HL-60/S4 treated with phorbol 12-myristate 13-acetate at 8.2 ng/mL for 4 days and 3 days (cell line): ENCODE measurements around the gene CYRIA.

ENCODE experiments used
- in situ Hi-C: fragments of 300-500 bp; cut with MboI; formaldehyde crosslinking; loops from 2 replicates; pipeline ENCODE4 v1.15.0; 2022; ENCODE audit warnings: low sequenced_read_pairs

Gene CYRIA

GRCh38 chr2:16665748-16666448 lies at the start of gene CYRIA:
Gene CYRIA (minus strand): TSS chr2:16665834. CDS start chr2:16588119, 77,715 bp downstream.
- in situ Hi-C loops, result no loop called here

DNA sequence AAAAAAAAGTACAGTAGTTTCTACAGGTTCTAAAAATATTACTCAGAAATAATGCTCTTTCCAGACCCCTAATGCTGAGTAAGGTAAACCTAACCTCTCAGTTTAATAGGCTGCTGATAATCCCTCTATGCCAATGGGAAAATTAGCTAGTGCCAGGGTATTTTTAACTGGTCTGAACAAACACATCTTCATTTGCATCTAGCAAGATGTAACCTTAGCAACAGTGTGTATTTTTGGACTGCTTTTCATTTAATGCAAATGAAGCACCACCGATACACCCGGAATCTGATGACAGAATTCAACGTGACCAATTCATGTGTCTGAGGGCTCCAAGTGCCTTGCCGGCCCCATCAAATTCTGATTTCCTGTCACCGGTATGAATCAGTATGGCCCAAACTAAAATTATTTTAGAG lies 47.4 kb upstream of the CYRIA start:
- in situ Hi-C loops, result no loop called here

DNA sequence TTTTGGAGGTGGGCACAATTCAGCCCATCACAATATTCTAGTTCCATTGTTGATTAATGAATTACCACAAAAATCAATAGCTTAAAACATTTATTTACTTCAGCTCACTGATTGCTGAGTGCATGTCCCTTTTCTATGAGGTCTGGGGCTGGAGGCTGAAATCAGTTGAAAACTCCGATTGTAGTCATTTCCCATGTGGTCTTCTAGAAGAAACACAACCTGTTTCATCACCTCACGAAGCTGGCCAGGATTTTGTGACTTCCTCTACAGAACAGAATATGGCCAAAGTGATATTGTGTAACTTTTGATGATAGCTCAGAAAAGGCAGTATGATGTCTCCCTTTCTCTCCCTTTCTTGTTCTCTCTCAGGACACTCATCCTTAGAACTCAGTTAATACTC lies 44.1 kb upstream of the CYRIA start:
- in situ Hi-C loops, result no loop called here

GRCh38 chr2:16708173-16708572 lies 42.5 kb upstream of the CYRIA start:
- in situ Hi-C loops, result no loop called here

DNA sequence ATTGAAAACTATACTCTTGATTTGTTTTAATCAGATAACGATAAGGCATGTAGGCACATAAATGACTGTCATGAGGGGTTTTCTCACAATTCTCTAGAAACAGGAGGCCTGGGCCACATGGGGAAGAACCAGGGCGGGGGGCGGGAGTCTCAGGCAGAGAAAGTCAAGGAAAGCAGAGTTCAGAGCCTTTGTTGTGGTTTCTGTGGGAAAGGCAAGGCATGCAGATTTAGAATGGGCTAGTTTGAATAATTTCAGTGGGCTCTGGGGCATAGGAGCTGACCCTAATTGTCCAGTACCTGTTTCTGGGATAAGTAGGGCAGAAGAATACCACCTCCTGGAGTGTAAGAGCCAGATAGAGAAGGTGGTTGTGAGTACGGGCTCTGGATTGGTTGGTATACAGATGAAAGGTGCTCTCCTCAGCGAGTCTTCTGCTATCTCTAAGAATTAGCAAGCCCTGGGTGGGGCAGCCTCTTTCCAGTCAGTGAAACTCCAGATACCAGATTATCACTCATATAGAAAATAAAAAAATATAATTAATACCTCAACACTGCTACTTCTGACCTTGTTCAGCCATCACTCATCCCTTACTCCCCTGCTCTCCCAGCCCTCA lies 41.5 kb upstream of the CYRIA start:
- in situ Hi-C loops, result no loop called here

GRCh38 chr2:16700551-16701259 lies 35.1 kb upstream of the CYRIA start:
- in situ Hi-C loops, result no loop called here

GRCh38 chr2:16693854-16694253 lies 28.2 kb upstream of the CYRIA start:
- in situ Hi-C loops, result no loop called here

GRCh38 chr2:16691261-16691660 lies 25.6 kb upstream of the CYRIA start:
- in situ Hi-C loops, result no loop called here

DNA sequence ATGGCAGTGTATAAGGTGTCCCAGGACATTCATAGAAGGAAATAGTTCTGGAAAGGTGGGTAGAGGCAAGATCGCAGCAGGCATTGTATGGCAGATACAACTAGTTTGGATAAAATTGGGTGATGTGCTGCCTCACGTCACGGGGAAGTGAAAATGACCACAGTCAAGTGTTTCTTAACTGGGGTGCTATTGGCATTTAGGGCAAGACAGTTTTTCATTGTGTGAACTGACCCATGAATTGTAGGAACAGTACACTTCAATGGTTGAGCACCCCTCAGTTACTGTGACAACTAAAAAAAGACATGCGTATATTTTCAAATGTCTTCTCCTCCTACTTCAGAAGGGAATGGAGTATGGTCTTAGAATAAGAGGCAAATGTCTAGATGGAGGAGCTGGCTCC lies 22.3 kb upstream of the CYRIA start:
- in situ Hi-C loops, result no loop called here

- in situ Hi-C loops, result no loop called here
Observed at GRCh38 chr2:16687222-16687621, 21.6 kb upstream of the CYRIA start.

DNA sequence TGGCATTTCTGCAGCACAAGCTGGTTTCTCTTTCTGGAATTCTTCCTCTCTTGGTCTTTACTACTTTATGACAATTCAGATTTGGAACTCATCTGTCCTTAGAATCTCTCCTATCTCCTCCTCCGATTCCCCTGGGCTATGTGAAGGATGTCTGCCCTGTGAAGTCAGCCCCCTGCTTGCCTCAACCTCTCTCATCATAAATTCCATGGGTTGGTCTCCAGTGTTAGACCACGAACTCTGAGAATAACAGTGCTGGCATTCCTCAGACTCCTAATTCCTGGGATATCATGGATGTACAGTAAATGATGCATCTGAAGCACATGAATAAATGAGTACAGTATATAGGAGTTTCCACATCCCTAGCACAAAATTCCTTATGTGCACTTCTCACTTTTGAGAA lies 21.0 kb upstream of the CYRIA start:
- in situ Hi-C loops, result no loop called here

DNA sequence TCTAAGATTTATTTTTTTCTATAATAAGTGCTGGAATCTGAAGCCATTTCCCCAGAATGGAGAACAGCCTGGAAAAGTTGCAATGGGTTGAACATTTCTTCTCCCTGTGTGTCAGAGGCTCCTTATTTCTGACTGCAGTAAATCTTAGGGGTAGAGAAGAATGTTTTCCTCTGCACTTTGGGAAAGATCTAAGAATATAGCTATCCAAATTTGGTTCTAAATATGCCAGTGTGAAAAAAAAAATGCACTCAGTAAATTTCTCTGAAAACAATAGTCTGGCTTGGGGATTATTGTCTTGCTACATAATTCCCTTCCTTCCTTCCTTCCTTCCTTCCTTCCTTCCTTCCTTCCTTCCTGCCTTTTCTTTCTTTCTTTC lies 19.7 kb upstream of the CYRIA start:
- in situ Hi-C loops, result no loop called here

- in situ Hi-C loops, result no loop called here
Observed at GRCh38 chr2:16684676-16685339, 19.2 kb upstream of the CYRIA start.

DNA sequence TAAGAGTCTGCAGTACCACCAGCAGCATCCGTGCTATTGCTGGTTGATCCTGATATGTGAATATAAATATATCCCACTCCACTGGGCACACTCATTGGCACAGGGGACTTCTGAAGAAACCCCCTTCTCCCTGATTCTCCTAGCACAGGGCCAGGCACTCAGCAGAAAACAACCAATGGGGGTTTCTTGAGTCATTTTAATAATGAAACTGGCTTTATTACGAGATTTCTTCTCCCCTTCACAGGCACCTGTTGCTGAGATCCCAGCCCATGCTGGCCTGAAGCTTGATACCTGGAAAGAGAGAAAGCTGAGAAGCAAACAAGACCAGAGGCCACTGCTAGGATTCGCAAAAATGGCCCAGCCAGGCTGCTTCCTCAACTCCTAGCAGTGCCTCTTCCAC lies 17.9 kb upstream of the CYRIA start:
- in situ Hi-C loops, result no loop called here

DNA sequence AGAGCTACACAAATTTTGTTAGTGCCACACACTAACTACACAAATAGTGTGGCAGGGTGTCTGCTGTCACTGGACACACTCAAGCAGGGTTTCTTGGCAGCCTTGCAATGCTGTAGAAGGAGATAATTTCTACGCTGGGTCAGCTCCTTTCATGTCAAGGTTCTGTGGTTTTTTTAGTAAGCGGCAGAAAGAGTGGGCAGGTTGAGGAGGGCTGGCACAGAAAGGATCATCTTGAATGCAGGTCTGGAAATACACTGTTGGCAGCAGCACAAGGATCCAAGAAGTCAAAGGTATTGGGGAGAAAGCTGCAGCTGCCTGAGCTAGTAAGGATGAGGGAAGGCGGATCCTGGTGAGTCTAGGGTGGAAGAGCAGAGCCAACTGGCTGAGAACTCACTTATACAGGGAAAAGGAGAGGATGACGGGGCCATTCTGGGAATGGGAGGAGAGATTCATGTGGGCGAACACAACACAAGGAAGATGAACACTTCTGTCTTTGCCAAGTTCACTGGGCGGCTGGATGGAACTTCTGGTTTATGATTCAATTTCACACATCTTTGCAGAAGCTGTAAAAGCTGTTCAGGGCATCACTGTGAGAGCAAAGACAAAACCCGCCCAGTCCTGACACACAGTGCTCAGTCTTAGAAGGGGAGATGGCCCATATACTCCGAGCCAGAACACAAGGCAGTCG lies 16.9 kb upstream of the CYRIA start:
- in situ Hi-C loops, result no loop called here

DNA sequence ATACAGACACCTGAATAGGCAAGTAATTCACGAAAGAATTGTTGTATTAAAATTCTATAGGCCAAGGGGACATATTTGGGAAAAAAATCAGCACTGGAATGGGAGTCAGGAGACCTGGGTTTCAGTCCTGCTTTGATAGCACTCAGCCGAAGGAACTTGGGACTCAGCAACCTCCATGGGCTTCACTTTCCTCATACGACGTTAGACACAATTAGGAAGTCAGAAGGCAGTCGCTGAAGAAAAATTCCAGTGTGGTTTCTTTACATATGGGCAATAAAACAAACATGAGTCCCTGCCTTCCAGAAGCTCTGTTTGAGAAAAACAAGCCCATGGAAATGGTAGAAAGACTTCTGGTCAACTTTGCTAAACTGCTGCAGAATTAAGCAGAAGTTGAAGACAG lies 15.1 kb upstream of the CYRIA start:
- in situ Hi-C loops, result no loop called here

DNA sequence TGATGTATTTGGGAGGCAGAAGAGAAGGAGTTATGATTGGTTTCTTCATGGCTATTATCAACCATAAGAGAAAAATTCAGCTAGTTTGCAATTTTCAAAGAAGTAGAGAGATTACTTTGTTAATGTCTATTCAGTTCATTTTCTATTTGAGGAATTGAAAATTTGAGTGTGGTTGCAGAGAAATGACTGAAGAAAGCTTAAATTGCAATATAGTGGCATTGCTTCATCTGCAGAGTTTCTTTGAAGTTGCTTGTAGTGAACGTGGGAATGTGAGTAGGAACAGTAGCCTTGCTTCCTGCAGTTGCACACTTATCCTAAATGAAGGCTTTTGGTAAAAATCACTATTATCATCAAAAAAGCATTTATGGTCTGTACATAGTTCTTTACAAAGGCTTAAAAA lies 14.7 kb upstream of the CYRIA start:
- in situ Hi-C loops, result no loop called here

GRCh38 chr2:16678964-16679363 lies 13.3 kb upstream of the CYRIA start:
- in situ Hi-C loops, result no loop called here

- in situ Hi-C loops, result no loop called here
Observed at GRCh38 chr2:16677875-16678274, 12.2 kb upstream of the CYRIA start.

- in situ Hi-C loops, result no loop called here
Observed at GRCh38 chr2:16675781-16676180, 10.1 kb upstream of the CYRIA start.

GRCh38 chr2:16674154-16674553 lies 8.5 kb upstream of the CYRIA start:
- in situ Hi-C loops, result no loop called here
